Measurements from ENCODE around the gene LAMB1.
A peak's percentile ranks its signal among the peaks of the same experiment; 100 is the strongest.
"Not testable (repeated sequence)": the region's sequence is repeated elsewhere in the genome, so short reads cannot be mapped to it uniquely, and the experiment has no call there.

Gene LAMB1

GRCh38 chr7:107922886-107923285, 80.1 kb downstream of the LAMB1 start:
- DNase-seq (ENCODE audit: extremely low read depth in 1 of 2, low read depth in 1 of 2): no peak

- DNase-seq (ENCODE audit: extremely low read depth in 1 of 2, low read depth in 1 of 2): not testable (repeated sequence)
These were observed 81.1 kb downstream of the LAMB1 start for GRCh38 chr7:107921826-107922225.

- DNase-seq (ENCODE audit: extremely low read depth in 1 of 2, low read depth in 1 of 2): no peak
These were observed 82.8 kb downstream of the LAMB1 start for GRCh38 chr7:107920048-107920772.

GRCh38 chr7:107918948-107919347, 84.0 kb downstream of the LAMB1 start:
- DNase-seq (ENCODE audit: extremely low read depth in 1 of 2, low read depth in 1 of 2): no peak

GRCh38 chr7:107917763-107918651, 85.0 kb downstream of the LAMB1 start:
- DNase-seq (ENCODE audit: extremely low read depth in 1 of 2, low read depth in 1 of 2): no peak

GRCh38 chr7:107915541-107915940, 87.4 kb downstream of the LAMB1 start:
- DNase-seq (ENCODE audit: extremely low read depth in 1 of 2, low read depth in 1 of 2): no peak

GRCh38 chr7:107914831-107915230, 88.1 kb downstream of the LAMB1 start:
- no peak for DNase-seq (ENCODE audit: extremely low read depth in 1 of 2, low read depth in 1 of 2)

- no peak for DNase-seq (ENCODE audit: extremely low read depth in 1 of 2, low read depth in 1 of 2)
These were observed 89.1 kb downstream of the LAMB1 start for GRCh38 chr7:107913851-107914250.

GRCh38 chr7:107911981-107912380, 91.0 kb downstream of the LAMB1 start:
- no peak for DNase-seq (ENCODE audit: extremely low read depth in 1 of 2, low read depth in 1 of 2)

- no peak for DNase-seq (ENCODE audit: extremely low read depth in 1 of 2, low read depth in 1 of 2)
These were observed 93.5 kb downstream of the LAMB1 start for GRCh38 chr7:107909445-107909844.

GRCh38 chr7:107907790-107908189, 95.2 kb downstream of the LAMB1 start:
- DNase-seq (ENCODE audit: extremely low read depth in 1 of 2, low read depth in 1 of 2): no peak

GRCh38 chr7:107902381-107902780, 100.6 kb downstream of the LAMB1 start:
- DNase-seq (ENCODE audit: extremely low read depth in 1 of 2, low read depth in 1 of 2): no peak

- no peak for DNase-seq (ENCODE audit: extremely low read depth in 1 of 2, low read depth in 1 of 2)
These were observed 102.4 kb downstream of the LAMB1 start for GRCh38 chr7:107900496-107901015.

- DNase-seq (ENCODE audit: extremely low read depth in 1 of 2, low read depth in 1 of 2): no peak
These were observed 103.9 kb downstream of the LAMB1 start for GRCh38 chr7:107898997-107899594.

GRCh38 chr7:107892367-107892741, 110.6 kb downstream of the LAMB1 start:
- DNase-seq (ENCODE audit: extremely low read depth in 1 of 2, low read depth in 1 of 2): not testable (repeated sequence)

GRCh38 chr7:107891636-107892366, 111.2 kb downstream of the LAMB1 start:
- no peak for DNase-seq (ENCODE audit: extremely low read depth in 1 of 2, low read depth in 1 of 2)

- DNase-seq (ENCODE audit: extremely low read depth in 1 of 2, low read depth in 1 of 2): peak; percentile 80 to 89
These were observed 111.9 kb downstream of the LAMB1 start, which contains the start of gene DLD for GRCh38 chr7:107890962-107891635. Gene DLD (plus strand): TSS chr7:107891183. CDS start chr7:107891251, 68 bp downstream.

- no peak for DNase-seq (ENCODE audit: extremely low read depth in 1 of 2, low read depth in 1 of 2)
These were observed 112.4 kb downstream of the LAMB1 start for GRCh38 chr7:107890493-107890961.

- DNase-seq (ENCODE audit: extremely low read depth in 1 of 2, low read depth in 1 of 2): no peak
These were observed 113.0 kb downstream of the LAMB1 start for GRCh38 chr7:107889992-107890391.

GRCh38 chr7:107887827-107888226, 115.1 kb downstream of the LAMB1 start:
- not testable (repeated sequence) for DNase-seq (ENCODE audit: extremely low read depth in 1 of 2, low read depth in 1 of 2)

All from activated CD8-positive, alpha-beta memory T cell treated with anti-CD3 and anti-CD28 coated beads for 1 hour (primary cell).